HUDEP-2 (cell line): ENCODE data around the gene RNU7-1.

Experiments
- DNase-seq, 76 experiments: peaks; one replicate each; lab custom pipeline; 2025; ENCODE audit not compliant: unreplicated experiment in 76 of 76; lab: John Stamatoyannopoulos, UW

The RNU7-1 gene

DNA sequence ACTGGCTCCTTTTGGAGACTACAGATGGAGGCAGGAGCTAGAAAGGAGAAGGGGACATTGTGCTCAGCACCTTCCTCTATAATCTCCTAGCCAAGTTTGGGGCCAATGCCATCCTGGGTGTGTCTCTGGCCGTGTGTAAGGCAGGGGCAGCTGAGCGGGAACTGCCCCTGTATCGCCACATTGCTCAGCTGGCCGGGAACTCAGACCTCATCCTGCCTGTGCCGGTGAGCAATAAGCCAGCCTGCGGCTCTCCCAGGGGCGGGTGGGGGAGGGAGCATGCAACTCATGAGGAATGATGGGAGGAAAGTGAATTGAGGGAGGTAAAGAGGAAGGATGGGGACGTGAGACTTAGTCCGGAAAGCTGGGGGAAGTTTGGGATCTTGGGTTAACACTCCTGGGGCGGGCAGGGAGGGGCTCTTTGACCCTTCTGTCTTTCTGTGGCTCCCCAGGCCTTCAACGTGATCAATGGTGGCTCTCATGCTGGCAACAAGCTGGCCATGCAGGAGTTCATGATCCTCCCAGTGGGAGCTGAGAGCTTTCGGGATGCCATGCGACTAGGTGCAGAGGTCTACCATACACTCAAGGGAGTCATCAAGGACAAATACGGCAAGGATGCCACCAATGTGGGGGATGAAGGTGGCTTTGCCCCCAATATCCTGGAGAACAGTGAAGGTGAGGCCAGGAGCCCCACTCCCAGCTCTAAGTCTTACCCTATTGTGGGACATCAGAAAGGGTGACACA is 26.0 kb upstream of the RNU7-1 start:
- DNase-seq, result no peak

DNA sequence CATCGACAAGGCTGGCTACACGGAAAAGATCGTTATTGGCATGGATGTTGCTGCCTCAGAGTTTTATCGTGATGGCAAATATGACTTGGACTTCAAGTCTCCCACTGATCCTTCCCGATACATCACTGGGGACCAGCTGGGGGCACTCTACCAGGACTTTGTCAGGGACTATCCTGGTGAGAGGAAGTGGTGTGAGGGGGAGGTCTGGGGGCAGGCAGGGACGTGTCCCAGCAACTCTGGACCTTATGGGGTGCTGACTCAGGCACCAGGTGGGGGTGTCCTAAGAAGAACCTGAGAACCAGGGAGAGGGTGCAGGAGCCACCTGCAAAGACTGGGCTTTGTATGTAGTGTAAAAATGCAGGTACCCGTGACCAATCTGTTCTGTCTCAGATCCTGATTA is 24.0 kb upstream of the RNU7-1 start:
- DNase-seq, result no peak

DNA sequence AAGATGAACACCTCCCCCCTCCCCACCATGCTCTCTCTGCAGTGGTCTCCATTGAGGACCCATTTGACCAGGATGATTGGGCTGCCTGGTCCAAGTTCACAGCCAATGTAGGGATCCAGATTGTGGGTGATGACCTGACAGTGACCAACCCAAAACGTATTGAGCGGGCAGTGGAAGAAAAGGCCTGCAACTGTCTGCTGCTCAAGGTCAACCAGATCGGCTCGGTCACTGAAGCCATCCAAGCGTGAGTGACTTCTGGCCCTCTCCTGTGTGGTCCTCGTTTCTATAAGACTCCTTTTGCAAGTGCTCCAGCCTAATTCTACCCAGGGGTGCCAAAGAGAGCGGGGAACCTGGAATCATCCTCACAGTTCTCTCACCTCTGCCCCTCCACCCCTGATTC is 22.1 kb upstream of the RNU7-1 start:
- DNase-seq, result no peak

DNA sequence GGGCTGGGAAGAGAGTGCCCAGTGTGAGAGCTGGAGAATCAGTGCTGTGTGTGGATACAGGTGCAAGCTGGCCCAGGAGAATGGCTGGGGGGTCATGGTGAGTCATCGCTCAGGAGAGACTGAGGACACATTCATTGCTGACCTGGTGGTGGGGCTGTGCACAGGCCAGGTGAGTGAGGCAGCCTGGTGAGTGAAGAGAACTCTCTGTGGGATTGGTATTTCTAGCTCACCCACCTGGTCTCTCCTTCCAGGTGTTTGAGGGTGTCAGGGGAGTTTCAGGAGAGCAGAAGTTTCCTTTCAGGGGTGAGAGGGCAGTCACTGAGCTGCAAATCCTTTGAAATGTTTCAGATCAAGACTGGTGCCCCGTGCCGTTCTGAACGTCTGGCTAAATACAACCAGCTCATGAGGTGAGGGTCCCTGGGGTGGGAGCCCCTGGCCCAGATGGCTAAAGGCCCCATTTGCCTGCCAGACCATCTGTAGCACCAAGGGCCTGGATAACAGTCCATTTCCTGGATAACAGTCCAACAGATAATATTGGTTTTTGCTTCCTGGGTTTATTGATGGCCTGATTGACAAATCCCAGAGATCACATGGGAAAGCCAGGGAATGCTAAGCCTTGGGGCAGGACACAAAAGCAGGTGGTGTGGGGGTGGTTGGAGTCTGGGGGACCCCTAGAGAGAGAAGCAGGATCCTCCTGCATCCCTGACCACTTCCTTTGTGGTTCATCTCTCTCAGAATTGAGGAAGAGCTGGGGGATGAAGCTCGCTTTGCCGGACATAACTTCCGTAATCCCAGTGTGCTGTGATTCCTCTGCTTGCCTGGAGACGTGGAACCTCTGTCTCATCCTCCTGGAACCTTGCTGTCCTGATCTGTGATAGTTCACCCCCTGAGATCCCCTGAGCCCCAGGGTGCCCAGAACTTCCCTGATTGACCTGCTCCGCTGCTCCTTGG is 21.3 kb upstream of the RNU7-1 start:
- no peak for DNase-seq

DNA sequence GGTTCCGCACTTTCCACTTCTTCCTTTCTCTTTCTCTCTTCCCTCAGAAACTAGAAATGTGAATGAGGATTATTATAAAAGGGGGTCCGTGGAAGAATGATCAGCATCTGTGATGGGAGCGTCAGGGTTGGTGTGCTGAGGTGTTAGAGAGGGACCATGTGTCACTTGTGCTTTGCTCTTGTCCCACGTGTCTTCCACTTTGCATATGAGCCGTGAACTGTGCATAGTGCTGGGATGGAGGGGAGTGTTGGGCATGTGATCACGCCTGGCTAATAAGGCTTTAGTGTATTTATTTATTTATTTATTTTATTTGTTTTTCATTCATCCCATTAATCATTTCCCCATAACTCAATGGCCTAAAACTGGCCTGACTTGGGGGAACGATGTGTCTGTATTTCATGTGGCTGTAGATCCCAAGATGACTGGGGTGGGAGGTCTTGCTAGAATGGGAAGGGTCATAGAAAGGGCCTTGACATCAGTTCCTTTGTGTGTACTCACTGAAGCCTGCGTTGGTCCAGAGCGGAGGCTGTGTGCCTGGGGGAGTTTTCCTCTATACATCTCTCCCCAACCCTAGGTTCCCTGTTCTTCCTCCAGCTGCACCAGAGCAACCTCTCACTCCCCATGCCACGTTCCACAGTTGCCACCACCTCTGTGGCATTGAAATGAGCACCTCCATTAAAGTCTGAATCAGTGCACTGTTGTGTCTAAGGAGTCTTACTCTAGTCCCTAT is 20.4 kb upstream of the RNU7-1 start:
- DNase-seq, result no peak

DNA sequence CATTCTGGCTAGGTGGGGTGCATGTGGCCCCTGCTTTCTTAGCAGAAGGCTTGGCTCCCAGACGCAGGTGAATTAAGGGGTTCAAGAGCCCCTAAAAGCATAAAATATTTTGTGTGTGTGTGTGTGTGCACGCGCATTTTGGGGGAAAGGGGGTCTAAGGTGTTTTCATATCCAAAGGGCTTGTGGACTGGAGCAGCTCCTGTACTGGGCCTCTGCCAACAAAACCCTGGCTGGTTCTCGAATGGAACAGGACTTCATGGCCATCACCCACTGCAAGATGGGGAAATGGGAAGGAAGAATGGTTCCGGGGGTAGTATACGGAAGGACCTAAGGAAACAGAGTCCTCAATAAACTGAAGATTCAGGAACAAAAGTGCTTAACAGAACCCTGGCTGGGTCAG is 19.8 kb upstream of the RNU7-1 start:
- no peak for DNase-seq

DNA sequence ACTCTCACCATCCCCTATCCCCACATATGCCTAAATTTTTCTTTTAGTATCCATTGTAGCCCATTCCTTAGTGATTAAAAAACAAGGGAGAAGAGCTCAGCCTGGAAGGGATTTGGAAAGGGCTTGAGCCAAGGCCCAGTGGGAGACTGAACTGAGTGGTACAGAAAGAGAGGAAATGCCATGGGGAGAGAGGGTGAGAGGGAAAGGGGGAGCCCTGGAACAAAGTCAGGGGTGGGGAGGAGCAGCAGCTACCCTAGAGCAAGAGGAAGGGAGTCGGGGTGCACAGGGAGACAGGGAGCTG is 18.4 kb upstream of the RNU7-1 start:
- DNase-seq, result no peak

DNA sequence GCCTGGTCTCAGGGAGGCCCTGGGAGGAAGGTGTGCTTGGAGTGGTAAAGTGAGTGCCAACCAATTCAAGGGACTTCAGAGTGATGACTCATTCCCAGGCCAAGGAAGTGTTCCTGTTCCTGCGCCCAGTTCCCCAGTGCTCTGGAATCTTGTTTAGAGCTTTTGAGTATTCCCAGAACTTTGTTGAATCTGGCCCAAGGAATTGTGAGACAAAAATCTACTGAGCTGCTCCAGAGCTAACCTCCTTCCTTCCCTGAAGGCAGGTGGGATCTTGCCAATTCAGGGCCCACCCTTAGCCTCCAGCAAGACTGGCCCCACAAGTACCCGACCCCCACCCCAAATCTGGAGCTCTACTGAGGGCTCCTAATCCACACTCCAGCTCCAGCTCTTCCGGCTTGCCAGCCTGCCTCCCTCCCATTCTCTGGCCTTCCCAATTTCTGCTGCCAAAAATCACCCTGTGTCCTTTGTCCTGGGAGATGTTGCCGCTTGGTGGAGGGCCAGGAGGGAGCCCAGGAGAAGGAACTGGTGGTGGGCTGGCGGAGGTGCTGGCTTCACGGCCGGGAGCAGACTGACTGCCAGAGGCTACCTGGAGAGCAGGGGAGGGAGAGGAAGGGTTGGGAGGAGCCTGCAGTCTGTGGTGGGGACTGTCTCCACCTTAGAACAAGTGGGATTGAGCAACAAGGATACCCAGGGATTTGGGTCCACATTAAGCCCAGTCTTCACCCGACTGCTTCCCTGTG is 17.9 kb upstream of the RNU7-1 start:
- DNase-seq, result no peak

DNA sequence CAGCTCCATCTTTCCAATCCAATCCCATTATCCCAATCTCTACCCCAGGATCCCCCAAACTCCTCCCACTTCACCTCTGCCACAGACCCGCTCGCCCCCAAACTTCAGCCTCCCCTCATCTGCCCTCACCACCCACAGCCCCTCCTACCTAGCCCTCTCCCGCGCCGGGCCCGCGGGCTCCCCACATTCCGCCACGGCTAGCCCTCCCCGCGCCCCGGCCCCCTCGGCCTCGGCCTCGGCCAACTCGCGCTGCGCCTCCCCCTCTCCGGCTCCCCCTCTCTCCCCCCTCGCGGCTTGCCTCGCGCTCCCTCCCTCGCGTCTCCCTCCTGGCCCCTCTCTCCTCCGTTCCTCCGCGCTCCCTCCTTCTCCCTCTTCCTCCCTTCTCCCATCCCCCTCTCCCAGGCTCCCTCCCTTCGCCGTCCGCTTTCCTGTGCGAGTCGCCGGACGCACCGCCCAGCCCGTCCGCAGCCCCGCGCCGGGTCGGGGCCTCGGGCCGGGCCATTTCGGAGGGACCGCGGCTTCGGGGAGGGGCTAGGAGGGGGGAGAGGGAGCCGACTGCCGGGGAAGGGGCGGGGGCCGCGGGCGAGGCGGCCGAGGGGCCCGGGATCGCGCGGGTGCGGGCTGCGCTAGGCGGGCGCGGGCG is 16.1 kb upstream of the RNU7-1 start, which contains the start of gene ATN1:
Gene ATN1 (plus strand): TSS at position 581 of the 643 bp plus-strand sequence. CDS start 6,043 bp downstream, outside the sequence.
- peak in 28 of 76 experiments; percentile 14 to 44 (median 30) for DNase-seq

DNA sequence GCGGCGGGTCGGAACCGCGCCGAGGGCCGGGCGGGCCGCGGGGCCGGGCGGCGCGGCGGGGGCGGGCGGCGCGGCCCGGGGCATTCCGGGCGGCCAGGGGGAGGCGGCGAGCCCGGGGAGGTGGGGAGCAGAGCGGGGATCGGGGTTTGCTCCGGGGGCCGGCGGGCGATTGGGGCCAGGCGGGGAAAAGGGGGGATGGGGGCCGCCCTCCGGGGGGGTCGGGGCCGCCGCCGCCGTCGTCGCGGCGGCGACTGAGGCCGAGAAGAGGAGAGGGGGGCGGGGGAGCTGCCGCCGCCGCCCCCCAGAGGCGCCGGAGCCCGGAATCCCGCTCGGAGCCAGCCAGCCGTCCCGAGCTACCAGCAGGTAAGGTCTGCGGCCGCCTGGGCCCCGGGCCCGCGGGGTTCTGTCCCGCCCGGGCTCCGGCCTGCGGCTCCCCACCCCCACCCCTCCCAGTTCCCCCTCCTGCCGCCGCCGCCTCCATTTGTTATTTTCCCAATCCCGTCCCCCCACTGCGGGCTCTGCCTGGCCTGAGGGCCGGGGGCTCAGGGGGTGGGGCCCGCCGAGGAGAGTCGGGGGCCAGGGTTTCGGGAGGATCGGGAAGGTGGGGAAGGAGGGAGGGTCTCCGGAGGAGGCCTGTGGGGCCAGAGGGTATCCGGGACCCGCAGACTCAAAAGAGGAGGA is 15.5 kb upstream of the RNU7-1 start:
- DNase-seq, result peak in 1 of 76 experiments; percentile 5

DNA sequence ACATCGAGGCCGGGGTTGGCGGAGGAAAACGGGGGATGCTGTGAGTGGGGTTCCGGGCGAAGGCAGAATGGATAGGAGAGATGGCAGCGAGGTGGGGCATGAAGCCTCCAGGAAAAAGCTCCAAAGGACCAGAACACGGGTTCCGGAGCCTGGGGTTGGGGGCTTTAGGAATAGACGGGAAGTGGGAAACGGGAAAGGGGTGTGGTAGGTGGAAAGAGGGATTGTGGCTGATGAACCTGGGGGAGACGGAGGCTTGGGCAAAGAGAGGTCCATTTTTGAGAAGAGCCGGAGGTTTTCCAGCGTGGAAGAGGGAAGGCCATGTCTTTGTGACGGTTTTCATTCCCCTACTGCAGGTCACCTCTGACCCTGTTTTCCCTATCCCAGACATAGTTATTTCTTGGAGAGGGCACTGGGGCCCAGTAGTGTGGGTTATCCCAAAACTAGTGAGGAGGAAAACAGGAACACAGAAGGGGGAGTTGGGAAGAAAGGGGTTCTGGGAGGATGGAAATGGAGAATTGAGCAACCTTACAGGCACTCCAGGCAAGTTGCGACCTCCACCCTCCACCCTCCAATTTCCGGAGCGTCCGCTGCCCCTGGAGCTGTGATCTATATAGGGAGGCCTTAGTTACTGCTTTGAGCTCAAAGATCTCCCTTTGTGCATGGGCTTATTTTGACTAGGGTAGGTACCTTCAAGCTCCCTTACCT is 14.8 kb upstream of the RNU7-1 start:
- DNase-seq, result no peak

DNA sequence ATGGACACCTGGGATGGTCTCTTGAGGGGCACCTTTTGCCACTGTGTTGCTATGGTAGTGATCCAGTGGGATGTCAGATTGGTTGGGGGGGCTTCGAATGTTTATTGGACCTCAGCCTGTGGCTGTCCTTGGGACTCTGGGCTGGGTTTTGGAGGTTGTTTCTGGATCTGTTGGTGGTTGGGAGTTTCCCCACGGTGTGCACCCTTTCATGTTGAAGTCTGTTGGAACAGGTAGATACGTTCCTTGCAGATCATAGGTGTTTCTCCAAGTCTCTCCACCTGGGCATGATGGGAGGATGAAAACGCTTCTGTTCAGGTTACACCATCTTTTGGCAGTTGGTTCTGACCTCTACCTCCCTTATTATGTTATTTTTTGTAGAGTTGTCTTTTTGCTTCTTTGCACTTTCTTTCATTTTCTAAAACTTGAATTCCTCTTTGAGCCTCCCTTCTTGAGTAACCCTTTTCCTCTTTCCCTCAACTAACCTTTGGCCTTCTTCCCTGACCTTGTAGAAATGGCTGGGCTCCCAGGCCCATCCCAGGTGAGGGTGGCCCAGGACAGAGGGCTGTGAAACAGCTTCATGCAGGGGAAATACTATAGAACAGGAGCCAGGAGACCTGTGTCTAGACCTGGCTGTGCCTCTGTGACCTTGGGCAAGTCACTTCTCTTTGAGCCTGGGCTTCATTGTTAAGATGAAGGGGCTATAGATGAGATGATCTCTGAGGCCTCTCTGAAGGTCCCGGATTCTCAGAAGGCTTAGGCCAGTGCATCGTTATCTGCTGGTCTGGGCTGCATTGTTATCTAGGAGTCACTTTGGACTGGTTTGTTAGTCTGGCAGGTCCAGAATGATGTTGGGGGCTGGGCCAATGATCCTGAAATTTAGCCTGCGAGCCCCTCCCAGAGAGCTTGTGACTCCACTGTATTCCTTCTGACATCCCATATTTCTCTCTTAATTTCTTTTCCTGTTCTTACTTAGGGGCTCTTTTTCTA is 13.9 kb upstream of the RNU7-1 start:
- peak in 54 of 76 experiments; percentile 7 to 72 (median 40) for DNase-seq

DNA sequence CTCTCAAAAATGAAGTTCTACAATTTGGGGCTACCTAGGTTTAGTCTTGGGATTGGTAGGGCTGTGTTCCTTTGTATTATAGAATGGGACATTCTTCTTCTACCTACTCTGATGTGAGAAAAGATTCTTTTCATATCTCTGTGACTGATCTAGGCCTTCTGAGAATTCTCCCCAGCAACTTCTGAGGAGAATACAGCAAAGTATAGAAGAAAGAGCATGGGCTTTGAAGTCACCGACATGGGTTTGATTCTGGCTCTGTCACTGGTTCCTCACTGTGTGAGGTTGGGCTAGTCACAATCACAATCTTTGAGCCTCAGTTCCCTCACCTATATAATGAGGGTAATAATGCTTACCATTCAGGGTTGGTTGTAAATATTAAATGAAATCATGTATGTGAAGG is 10.8 kb upstream of the RNU7-1 start:
- DNase-seq, result peak in 1 of 76 experiments; percentile 14

DNA sequence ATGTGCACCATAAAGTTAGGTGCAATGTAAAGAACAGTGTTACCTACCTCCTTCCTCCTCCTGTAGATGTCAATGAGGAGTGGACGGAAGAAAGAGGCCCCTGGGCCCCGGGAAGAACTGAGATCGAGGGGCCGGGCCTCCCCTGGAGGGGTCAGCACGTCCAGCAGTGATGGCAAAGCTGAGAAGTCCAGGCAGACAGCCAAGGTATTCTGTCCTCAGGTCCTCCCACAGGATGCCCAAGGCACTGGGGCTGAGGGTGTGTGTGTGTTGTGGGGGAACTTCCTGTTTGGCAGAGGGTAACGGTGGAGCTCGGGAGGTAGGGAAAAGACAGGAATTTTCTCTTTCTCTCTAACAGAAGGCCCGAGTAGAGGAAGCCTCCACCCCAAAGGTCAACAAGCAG is 9.5 kb upstream of the RNU7-1 start:
- no peak for DNase-seq

DNA sequence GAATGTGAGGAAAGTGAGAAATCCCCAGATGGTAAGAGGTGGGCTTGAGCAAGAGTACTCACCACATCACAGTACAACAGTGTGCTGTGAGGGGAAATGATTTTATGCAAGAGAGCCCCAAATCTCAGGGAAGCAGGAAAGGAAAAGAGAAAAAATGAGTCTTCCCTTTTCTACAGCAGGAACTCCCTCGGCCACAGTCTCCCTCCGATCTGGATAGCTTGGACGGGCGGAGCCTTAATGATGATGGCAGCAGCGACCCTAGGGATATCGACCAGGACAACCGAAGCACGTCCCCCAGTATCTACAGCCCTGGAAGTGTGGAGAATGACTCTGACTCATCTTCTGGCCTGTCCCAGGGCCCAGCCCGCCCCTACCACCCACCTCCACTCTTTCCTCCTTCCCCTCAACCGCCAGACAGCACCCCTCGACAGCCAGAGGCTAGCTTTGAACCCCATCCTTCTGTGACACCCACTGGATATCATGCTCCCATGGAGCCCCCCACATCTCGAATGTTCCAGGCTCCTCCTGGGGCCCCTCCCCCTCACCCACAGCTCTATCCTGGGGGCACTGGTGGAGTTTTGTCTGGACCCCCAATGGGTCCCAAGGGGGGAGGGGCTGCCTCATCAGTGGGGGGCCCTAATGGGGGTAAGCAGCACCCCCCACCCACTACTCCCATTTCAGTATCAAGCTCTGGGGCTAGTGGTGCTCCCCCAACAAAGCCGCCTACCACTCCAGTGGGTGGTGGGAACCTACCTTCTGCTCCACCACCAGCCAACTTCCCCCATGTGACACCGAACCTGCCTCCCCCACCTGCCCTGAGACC is 8.0 kb upstream of the RNU7-1 start:
- DNase-seq, result no peak

DNA sequence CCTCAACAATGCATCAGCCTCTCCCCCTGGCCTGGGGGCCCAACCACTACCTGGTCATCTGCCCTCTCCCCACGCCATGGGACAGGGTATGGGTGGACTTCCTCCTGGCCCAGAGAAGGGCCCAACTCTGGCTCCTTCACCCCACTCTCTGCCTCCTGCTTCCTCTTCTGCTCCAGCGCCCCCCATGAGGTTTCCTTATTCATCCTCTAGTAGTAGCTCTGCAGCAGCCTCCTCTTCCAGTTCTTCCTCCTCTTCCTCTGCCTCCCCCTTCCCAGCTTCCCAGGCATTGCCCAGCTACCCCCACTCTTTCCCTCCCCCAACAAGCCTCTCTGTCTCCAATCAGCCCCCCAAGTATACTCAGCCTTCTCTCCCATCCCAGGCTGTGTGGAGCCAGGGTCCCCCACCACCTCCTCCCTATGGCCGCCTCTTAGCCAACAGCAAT is 7.4 kb upstream of the RNU7-1 start:
- no peak for DNase-seq
